ENCODE results near the gene STOML1.
"Not testable (repeated sequence)": the region's sequence is repeated elsewhere in the genome, so short reads cannot be mapped to it uniquely, and the experiment has no call there.

STOML1 gene

DNA sequence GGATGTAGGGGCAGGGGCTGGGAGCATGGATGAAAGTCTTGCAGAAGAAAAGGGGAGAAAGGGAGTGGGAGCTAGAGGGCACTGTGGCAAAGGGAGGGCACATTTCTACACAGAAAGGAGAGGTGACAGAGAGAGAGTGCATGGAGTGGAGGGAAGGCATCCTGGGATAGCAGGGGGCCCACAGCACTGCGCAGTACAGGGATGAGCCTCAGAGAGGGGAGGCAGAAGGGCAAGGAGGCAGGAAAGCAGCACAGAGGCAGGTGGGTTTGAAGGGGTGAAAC is 5.4 kb downstream of the STOML1 start:
- DNase-seq = no peak

DNA sequence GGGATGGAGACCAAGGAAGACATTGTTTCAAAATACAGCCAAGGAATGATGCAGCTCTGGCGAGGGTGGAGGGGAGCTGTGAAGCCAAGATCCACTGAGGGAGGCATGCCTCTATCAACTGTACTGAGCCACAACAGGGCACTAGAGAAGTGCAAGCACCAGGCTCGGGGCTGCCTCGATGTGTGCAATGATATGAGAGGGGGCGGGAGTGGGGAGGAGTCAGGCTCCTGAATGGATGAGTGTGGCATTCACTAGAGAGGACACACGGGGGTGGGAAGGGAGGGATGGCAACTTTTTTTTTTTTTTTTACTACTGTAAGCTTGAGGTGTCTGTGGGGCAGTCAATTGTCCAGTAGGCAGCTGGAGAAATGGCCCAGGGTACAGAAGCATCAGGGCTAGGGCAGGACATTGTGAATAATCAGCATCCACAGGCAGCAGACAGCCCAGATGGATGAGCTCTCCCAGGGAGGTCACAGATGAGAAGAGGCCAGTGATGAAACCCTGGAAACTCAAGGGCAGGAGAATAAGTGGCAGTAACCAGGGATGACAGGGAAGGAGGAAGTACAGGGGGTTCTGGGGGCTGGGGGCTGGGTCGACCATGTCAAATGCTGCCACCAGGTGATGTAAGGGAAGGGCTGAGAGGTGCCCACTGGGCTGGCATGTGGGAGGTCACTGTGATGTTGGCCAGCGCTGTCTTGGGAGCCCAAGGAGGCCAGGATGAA is 5.9 kb downstream of the STOML1 start:
- no peak for DNase-seq

DNA sequence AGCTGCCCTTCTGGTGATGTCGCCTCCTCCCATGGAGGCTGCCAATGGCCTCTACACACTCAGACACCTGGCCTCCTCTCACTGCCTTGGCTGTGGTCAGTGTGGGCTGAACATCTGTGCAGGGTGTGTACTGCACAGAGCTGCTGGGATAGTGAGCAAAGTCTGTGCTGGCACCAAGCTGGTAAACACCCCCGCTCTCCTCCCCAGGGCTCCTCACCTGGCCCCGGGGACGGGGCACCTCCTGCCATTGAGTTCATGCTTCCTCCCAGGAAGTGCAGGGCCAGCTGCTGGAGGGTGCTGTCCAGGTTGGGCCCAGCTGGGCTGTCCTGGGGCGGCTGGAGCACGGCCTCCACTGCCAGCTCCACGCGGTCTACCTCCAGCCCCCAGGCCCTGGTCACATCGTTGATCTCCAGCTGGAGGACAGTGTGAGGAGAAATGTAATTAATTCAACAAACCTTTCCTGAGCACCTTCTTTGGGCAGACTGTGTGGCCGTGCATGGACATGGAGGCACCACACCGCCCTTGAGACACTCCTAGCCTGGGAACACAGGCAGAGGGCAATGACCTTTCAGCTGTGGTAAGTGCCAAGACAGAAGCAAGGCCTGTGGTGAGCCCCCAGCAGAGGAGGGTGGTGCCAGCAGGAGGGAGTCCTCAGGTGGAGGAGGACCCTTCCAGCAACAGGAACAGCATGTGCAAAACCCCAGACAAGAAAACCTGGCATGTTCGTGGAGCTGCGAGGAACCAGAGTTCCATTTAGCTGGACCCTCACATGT is 6.8 kb downstream of the STOML1 start:
- DNase-seq = no peak

DNA sequence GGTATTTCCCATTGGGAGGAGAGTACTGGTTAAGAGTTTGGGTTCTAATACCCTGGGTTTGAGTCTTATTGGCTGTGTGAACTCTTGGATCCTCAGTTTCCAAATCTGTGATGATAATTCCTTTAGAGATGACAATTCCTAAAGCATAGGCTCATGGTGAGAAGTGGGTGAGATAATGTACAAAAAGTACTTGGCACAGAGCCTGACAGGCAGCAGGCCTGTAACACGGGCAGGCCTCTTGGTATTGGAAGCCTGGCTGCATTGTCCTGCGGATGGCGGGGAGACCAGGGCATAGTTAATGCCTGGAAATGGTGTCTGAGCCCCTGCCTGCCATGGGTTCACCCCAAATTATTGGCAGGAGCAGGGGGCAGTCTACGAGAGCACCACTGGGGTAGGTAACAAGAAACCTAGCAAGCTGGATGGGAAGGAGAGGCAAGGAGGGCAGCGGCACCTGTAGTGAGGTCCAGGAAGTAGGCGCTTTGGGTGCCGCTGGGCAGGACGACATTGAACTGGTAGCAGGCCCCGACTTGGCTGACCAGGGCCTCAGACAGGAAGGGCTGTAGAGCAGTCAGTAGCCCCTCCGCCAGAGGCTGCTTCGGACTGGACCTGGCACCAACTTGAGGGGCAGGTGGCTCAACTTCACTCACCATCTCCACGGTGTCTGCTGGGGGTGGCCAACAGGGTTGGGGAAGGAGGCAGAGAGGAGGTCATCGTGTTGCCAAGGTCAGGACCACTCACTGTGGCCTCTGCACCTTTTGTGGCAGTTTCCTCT is 7.7 kb downstream of the STOML1 start:
- DNase-seq = no peak

DNA sequence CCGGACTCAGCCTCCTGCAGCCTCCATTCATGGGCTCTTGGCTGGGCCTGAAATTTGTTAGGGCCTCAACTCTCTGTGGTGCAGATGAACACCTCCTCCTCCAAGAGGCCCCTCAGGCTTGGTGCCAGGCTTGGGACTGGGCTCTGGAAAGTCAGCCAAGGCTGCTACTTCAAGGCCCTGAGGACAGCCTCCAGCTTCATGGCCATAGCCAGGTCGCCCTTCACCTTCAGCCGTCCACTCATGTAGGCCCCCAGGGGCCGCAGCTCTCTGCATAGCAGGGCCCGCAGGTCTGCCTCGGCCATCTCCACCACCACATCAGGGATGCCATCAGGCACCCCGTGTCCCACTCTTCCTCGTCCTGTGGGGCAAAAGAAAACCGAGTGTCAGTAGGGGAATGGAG is 8.3 kb downstream of the STOML1 start:
- DNase-seq = no peak

DNA sequence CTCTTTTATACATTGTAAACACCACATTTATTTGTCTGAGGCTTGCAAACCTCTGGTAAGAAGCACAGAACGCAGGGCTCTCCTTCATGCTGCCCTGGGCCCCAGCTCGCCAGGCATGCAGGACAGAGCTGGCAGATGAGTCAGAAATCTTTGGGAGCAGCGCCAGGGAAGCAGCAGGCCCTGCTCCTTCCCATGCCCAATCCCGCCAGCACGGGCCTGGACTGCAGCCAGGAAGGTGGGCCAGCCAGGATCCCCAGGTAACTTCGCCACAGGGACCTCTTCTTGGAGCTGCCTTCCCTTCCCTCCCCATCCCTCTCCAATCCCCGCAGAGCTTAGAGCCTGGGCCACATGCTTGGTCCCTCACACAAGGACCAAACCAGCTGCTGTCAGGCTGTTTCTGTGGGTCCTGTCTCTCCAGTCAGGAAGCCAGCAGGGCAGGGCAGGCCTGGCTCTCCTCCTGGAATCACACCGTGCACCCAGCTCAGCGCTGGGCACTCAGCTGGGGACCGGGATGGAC is 8.8 kb downstream of the STOML1 start:
- DNase-seq = peak; percentile 81

DNA sequence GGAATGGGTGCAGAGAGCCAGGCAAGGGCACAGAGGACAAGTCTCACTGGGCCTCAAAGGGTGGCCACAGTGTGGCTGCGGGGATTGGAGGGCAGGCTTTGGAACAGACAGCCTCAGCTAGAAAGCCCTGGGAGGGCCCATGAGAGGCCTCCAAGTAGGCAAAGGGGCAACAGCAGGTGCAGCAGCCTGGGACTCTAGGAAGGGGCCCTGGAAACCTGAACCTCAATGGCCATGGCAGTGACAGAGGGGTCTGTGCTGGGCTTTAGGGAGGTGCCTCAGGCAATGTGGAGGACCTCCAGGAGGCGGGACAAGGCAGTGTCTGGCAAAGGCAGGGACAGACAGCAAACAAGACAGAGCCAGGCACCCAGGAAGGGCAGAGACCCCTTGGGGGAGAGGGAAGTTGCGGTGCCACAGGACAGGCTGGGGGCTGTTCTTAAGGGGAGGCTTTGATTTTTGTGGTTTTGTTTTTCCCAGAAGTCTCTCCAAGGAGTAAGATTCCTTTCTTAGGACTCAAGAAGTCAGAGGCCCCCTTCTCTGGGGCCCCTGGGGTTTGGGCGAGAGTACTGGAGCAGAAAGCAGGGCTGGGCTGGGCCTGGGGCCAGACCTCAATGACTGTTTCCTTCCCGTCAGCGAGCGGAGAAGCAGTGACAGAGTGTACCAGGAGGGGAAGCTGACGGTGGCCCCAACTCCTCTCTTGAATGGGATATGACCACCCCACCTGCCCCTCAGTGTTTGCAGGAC is 9.7 kb downstream of the STOML1 start:
- DNase-seq = peak; percentile 98

DNA sequence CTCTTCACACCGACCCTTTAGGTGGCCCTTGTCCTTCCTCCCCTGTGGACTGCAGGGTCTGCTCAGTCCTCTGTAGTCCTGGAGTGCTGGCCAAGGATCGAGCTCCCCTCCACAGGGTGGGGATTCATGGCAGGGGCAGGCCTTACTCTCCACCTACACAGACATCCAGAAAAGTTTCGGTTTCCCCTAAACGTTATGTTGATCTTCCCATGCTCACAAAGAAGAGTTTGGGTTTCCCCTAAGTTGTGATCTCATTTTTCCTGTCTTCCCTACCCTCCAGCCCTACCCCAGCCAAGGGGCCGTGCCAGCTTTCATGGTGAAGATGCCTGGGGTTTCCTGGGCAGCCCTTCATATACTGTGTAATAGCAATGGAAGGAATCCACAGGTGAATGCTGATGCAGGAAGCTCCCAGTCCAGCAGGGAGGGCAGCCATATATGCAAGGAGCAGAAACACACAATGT is 10.3 kb downstream of the STOML1 start:
- DNase-seq = no peak

DNA sequence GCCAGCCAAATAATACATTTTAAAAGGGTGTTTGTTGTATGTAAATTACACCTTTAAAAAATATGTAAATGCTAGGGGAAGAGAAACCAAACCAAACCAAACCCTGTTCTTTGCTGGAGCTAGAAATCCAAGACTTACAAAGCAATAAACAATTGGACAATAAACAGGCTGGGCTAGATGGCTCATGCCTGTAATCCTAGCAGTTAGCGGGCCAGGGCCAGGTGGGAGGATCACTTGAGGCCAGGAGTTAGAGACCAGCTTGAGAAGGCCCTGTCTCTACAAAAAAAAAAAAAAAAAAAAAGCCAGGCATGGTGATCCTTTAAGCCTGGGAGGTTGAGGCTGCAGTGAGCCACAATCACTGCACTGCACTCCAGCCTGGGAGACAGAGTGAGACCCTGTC is 12.5 kb downstream of the STOML1 start:
- DNase-seq = no peak

DNA sequence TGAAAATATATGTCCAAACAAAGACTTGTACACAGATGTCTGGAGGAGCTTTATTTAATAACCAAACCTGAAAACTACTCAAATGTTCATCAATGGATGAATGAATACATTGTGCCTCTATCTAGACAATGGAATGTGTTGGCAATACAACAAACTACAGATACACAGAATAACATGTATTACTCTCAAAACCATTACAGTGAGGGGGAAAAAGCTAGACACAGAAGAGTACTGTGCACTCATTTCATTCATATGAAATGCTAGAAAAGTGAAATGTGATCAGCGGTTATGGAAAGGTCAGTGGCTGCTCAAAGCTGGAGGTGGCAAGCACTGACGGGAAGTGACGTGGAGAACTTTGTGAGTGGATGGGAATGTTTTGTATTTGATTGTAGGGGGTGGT is 13.2 kb downstream of the STOML1 start:
- no peak for DNase-seq

DNA sequence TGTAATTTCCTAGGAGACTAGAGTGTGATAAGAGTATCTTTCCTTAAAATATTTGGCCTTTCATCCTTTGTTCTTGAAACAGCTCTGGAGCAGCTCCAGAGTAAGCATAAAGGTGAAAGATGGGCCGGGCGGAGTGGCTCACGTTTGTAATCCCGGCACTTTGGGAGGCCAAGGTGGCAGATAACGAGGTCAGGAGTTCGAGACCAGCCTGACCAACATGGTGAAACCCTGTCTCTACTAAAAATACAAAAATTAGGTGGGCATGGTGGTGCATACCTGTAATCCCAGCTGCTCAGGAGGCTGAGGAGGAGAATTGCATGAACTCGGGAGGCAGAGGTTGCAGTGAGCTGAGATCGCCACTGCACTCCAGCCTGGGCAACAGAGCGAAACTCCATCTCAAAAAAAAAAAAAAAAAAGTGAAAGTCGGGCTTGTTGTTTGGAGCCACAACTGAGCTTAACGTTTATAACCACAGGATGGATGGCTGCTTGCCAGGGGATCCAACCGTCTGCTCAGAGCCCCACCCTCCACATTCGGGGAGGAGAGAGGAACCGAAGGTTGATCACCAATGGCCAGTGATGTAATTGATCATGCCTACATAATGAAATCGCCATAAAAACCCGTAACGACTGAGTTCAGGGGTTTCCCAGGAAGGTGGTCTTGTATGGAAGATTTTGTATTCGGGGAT is 16.5 kb downstream of the STOML1 start:
- DNase-seq = peak; percentile 70

DNA sequence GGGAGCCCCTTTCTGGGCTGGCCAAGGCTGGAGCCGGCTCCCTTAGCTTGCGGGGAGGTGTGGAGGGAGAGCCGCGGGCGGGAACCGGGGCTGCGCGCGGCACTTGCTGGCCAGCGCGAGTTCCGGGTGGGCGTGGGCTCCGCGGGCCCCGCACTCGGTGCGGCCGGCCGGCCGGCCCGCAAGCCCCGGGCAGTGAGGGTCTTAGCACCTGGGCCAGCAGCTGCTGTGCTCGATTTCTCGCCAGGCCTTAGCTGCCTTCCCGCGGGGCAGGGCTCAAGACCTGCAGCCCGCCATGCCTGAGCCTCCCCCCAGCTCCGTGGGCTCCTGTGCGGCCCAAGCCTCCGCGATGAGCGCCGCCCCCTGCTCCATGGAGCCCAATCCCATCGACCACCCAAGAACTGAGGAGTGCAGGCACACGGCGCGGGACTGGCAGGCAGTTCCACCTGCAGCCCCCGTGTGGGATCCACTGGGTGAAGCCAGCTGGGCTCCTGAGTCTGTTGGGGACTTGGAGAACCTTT is 18.4 kb downstream of the STOML1 start:
- DNase-seq = not testable (repeated sequence)

DNA sequence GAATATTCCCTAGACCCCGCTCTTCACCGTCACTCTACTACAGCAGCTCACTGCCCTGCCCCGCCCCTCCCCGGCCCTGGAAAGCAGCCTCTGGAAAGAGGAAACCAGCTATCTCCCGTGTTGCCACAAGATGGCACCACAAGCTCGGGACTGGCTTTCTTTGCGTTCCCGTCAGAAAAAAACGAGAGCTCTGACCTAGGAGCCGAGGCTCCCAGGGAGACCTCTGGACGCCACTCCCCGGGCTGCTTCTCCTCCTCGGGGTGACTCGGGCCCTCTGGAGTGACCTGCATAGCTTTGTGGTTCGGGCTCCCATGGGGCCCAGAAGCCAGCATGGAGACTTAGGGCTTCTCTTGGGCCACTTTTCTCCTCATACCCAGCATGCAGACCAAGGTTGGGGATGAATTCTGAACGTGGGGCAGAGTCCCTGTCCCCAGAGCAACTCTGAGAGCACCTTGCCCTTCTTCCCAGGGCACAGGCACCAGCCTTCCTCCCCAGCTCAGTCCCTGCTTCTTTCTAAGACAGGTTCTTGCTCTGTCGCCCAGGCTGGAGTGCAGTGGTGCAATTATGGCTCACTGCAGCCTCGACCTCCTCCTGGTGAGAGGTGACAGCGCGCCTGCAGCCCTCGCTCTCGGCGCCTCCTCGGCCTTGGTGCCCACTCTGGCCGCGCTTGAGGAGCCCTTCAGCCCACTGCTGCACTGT is 19.0 kb downstream of the STOML1 start:
- DNase-seq = peak; percentile 82

DNA sequence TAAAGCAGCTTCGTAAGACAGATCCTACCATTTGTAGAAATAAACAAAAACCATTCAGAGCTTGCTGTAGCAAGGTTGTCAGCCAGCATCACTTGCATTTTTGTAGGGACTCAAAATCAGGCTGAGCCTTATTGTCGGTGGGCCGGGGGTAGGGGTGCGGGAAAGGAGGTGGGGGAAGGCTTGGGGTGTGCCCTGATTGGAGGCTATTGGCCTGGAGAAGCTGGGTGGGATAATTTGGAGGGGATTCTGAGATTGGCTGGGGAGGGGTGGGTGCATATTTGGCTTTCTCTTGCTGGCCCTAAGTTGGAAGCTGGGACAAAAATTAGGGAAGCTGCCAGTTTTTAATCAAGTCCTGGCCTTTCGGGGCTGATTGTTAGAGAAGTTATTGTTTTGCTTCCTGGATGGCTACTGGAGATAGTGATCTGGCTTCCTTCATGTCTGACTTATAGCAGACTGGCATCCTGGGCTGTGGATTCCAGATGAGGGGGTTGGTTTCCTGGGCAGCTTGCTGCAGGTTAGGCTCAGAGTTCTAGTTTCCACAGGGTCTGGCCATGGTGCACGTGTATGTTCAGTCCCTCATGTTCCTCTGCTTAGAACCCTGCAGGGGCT is 22.8 kb downstream of the STOML1 start:
- DNase-seq = no peak

DNA sequence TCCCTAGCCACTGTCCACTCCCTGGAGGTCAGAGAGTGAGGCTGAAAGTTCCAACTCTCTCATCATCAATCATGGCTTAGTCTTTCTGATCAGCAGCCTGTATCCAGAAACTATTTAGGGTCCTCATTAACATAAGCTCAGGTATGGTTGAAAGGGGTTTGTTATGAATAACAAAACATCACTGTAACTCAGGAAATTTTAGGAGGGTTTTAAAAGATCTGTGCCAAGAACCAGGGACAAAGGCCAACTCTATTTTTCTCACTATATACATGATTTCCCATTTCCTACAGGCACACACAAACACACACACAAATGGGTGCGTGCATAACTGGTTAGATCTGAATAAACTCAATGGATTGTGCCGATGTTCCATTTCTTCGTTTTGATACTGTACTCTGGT is 23.6 kb downstream of the STOML1 start:
- no peak for DNase-seq

DNA sequence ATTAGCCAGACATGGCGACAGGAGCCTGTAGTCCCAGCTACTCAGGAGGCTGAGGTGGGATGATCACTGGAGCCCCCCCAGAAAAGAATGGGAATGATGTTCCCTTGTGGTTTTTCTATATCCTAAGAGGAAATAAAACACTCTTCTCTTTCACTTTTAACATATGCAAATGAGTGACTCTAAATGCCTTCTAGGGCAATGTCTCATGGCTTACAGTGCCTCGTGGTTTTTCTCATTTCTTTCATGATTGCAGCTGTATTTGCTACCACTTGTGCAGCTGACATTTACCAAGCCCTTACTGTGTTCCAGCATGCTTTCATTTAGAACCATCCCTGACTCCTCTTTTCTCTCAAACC is 26.4 kb downstream of the STOML1 start:
- peak; percentile 59 for DNase-seq

DNA sequence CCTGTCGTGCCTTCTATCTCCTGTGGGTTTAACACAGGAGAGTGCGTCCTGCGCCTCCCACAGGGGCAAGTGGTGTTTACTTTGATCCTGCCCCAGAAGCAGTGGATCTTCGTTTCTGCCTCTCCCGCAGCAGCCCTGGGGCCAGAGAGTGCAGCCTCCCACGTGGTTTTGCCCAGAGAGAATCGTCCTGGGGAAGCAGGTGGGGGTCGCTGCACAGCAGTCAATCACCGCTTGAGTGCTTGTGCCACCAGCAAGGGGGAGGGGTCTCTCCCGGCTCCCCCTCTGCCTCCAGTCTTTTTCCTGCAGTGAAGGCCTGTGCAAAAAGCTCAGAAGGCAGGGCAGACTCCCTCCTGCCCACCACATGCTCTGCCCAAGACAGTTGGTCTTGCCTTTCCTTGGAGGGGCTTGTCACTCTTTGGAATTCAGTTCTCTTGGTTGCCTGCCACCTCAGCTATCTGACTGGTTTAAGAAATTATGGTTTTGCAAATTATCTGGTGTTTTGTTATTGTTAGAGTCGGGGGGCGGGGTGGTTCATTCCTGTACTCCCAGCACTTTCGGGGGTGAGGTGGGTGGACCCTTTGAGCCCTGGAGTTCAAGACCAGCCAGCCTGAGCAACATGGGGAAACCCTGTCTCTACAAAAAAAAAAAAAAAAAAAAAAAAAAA is 26.9 kb downstream of the STOML1 start:
- no peak for DNase-seq

DNA sequence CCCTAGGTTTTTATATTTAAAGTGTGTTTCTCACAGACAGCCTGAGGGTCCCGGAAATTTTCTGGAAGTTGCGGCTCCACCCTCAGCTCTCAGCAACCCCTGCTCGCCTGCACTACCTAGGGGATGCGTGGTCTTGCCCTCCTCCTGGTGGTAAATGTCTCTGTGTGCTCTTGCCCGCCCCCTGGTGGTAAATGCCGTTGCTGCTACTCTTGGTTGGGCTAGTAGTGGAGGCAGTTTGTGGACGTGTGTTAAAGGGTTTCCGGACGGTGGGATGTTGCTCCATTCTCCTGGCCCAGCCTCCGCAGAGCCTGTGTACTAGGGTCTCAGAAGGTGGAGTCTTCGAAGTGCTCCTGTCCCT is 27.4 kb downstream of the STOML1 start:
- peak; percentile 75 for DNase-seq

DNA sequence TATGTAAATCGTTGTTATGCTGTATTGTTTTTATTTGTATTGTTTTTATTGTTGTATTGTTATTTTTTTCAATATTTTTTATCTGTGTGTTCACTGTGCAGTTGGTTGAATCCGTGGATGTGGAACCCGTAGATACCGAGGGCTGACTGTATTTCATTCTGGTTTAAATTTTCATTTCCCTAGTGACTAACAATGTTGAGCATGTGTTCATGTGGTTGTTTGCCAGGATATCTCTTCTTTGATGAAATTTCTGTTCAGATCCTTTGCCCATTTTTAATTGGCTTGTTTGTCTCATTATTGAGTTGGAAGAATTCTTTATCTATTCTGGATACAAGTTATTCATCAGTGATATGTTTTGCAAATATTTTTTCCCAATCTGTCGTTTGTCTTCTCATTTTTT is 29.7 kb downstream of the STOML1 start:
- DNase-seq = no peak

DNA sequence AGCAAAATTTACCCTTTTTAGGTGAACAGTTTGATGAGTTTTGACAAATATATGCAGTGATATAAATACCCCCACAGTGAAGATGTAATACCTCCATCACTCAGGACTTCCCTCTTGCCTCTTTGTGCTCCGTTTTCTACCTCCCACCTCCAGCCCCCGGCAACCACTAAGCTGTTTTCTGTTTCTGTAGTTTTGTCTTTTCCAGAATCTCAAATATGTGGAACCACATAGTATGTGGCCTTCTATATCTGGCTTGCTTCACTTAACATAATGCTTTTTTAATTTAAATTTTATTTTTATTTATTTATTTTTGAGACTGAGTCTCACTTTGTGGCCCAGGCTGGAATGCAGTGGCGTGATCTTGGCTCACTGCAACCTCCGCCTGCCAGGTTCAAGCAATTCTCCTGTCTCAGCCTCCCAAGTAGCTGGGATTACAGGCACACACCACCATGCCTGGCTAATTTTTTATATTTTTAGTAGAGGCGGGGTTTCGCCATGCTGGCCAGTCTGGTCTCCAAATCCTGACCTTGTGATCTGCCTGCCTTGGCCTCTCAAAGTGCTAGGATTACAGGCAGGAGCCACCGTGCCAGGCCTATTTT is 31.5 kb downstream of the STOML1 start:
- DNase-seq = not testable (repeated sequence)
